ENCODE data around the gene FAM199X.

Gene FAM199X

DNA sequence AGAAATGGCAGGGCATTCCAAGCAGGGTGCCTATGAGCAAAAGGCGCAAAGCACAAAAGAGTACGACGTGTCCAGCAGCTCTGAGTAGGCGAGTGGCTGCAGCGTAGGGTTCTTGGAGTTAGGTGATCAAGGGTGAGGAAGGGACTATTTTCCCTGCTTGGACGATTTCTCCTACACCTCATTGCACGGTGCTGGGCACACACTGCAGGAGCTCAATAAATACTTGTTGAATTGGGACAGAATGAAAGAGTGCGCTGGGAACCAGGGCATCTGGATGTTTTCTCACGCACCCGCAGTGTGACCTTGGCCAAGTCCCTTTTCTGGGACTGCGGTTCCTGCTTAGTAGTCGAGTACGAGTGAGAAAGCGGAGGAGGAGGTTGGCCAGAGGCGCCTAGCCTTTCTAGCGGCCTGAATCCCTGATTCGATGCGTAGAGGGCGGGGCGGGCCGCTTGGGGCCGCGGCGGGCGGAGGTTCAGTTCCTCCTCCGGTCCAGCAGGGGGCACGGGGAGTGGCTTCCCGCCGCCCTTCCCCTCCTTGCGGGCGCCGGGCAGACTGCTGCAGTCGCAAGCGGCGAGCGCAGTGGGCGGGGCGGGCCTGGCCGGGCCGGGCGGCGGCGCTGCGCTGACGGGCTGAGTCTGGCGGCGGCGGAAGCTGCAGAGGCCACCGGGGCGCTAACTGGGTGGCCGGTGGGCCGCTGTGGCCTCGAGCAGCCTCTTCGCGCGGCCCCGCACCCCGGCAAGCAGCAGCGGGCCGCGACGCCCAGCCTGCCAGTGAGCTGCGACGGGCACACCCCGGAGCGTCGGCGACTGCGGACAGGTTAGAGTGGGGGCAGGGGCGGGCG lies at the start of gene FAM199X:
Gene FAM199X (plus strand): TSS at position 560 of the 841 bp plus-strand sequence. CDS start 333 bp downstream, outside the sequence.
- peak; percentile 67 to 86 for DNase-seq

DNA sequence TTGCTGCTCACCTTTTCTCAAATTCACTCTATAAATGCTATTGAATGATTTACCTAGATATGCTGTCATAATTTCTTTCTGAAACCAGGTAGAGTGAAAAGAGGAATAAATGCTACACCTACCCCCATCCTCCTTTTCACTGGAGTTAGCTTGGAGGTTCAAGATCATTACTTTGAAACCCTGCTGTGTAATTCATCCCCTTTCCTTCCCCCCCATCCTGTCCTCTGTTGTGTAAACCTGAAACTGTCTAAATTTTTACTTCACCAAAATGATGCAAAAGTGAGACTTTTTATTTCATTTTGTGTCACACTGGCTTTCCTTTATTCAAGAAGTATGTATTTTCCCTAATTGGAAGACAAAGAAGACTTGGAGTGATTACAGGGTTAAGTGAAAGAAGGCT lies 48.5 kb upstream of the FAM199X start:
- DNase-seq = no peak

DNA sequence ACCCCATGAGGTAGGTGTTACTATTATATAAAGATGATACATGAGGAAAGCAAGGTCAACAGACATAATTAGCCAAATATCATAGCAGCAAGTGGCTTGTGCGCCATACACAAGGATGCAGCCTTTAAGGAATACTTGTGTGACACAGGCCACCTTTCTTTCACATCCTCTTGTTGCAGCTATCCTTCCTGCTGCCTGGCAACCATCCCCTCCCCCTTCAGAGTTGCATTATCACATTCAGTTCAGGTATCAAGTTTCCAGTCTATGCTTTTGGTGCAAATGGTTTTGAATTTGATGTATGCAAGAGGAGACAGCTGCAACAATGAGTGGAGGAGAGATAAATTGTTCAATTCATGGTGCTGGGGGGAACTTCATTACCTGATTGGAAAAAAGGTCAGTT lies 47.5 kb upstream of the FAM199X start:
- peak in 1 of 2 experiments; percentile 30 for DNase-seq

DNA sequence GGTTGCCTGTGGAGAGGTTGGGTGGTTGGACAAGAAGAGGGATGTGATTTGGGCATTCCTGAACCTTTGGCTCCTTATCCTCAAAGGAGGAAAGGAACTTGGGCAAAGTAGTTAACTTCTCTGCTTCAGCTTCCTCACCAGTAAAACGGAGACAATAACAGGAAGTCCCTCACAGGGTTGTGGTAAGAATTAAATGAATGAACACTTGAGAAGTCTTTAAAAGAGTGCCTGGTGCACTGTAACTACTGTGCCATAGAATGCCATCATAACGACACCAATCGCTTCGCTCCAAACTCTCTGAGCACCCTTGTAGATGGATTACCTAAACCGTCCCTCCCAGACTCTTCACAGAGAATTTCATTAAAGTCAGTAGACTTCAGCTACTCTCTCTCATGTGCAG lies 43.4 kb upstream of the FAM199X start:
- DNase-seq = no peak

DNA sequence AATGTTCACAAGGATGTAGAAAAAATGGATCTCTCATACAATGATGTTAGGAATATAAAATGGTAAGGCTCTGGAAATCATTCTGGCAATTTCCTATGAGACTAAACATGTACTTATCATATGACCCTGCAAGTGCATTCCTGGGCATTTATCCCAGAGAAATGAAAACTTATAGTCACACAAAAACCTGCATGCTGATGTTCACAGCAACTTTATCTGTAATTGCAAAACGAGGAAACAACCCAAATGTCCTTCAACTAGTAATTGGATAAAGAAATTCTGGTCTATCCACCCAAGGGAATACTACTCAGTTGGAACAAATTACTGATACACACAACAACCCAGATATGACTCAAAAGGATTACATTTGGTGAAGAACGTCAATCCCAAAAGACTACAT lies 39.4 kb upstream of the FAM199X start:
- no peak for DNase-seq

DNA sequence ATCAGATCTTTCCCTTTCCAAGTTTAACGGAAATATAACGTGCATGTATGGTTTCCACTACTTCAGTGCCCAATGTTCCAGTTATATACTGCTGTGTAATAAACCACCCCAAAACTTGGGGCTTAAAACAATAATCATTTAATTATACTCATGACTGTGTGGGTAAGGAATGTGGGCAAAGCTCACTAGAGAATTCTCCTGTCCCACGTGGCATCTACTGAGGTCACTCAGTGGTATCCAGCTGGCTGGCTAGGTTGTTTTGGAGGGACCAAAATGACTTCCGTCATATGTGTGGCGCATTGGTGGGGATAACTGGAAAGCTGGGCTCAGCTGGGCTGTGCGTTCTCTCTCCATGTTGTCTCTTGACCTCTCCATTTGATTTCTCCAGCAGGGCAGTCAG lies 35.4 kb upstream of the FAM199X start:
- no peak for DNase-seq

DNA sequence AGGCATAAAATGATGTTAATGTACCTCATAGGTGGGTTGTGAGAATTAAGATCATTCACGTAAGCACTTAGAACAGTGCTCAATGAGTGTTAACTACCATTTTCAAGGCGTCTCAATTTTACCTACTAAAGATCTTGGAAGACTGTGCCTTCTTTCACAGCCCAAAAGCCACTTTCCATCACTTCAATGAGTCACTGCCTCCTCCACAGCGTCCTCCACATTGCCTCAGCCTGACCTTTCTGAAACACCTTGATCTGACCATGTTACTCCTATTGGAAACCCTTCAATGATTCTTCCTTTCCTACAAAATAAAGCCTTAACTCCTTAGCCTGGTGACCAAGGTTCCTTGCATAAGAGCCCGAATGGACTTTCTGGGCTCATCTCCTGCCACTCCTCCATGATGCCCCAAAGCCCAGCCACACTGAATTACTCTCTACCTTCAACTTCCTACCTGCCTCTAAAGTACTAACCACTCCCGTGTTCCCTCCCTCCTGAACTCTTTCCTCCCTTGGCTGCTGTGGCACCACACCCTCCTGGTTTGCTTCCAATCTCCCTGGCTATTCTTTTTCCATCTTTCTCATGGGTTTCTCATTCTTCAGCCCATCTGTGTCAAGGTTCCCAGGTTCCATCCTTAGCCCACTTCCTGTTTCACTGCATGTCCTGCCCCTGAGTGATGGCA lies 31.5 kb upstream of the FAM199X start:
- DNase-seq = no peak

DNA sequence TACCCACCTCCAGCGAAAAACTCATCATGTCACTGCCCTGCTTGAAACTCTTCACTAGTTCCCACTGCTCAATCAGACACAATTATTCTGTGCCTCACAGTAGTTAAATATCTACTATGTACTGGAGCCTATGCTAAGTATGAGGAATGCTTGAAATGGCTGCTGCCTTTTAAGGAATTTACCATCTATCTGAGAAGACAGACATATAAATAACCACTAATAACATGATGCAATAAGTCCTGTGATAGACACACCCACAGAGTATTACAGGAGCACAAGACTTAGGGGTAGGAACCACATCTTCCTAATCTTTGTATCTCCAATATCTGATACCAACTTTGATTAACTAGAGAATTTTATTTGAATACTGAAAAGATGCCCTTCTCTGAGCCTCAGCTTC lies 30.6 kb upstream of the FAM199X start:
- DNase-seq = no peak

DNA sequence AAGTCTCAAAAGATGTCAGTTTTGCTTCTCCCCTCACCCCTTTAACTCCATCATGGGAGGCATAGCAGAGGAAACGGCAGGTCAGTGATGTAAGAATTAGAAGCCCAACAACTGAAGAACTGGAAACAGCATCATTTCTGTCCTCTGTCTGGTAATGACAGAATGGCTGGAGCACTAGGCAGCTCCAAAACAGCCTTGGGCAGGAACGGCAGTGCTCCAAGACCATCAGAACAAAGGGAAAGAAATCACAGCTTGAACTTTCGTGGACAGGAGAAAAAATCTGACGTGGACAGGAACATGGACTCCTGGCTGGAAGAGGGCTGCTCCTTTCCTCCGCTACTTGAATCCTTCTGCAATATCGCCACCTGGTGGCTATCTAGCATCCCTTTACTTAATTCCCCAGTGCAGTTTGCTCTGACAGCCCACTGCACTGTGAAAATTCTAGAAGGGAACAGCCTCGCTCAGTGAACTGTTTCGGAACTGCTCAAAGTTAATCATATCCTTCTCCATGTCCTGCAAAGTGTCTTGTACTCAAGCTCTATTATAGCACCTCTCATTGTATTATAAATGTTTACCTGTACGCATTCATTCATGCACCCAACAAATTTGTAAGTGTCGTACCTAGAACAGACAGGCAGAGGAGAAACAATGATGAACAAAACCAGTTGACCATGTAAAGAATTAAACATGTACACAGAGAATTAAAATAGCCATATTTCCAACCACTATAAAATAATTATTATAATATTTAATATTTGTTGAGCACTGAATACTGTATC lies 29.8 kb upstream of the FAM199X start:
- peak; percentile 42 to 79 for DNase-seq

DNA sequence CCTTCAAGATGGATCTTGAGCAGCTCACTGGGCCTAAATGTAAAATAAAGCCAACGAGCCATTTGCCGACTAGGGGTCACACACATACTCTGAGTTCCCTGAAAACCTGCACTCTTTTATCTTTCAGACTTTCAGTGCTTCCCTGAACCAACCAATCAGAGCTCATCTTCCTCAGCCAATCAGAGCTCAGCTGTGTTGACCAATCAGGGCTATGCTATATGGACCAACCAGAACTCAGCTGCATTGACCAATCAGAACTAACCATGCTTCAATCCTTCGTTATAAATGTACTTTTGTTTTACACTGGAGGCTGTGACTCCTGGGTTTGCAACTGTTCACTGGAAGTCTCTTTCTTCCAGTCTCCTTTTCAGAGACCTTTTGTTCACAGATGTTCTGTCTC lies 28.8 kb upstream of the FAM199X start:
- no peak for DNase-seq

DNA sequence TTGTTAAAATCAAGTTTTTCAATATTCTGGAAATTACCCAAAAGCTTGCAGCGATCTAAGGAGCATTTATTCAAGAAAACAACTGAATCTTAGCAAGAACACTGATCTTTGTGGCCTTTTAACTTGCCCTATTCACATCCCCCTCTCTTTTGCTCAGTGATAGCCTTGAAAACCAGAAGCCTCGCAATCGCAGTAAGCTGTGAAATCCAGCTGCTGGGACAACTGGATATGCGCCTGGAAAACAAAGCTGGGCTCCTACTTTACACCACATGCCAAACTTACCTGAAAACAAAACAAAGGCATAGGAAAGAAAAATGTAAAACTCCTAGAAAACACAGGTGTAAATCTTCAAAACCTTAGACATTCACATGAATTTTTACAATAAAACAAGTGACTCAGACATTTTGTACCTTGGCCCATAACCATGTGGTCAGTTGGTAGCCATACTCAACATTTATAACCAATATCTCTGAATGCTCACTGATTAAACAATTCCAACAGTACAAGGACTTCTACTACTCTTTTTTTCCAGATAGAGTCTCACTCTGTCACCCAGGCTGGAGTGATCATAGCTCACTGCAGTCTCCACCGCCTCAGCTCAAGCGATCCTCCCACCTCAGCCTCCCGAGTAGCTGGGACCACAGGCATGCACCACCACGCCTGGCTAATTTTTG lies 25.0 kb upstream of the FAM199X start:
- no peak for DNase-seq

DNA sequence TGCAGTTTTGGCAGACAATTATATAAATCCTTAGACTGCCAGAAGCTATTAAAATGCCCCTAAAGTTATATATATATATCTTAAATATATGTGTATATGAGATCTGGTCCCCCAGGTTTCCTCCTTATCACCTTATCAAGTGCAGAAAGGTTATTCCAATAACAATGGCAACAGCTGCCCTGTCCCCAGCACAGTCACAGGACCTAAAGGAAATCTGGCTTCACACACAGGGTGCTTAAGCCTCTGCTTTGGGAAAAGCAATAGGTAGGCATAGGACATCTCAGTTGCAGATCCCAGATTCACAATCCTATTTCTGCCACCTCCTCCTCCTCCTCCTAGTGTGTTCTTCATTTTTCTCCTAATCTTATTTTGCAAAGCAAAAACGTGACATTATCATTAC lies 15.2 kb upstream of the FAM199X start:
- DNase-seq = no peak

DNA sequence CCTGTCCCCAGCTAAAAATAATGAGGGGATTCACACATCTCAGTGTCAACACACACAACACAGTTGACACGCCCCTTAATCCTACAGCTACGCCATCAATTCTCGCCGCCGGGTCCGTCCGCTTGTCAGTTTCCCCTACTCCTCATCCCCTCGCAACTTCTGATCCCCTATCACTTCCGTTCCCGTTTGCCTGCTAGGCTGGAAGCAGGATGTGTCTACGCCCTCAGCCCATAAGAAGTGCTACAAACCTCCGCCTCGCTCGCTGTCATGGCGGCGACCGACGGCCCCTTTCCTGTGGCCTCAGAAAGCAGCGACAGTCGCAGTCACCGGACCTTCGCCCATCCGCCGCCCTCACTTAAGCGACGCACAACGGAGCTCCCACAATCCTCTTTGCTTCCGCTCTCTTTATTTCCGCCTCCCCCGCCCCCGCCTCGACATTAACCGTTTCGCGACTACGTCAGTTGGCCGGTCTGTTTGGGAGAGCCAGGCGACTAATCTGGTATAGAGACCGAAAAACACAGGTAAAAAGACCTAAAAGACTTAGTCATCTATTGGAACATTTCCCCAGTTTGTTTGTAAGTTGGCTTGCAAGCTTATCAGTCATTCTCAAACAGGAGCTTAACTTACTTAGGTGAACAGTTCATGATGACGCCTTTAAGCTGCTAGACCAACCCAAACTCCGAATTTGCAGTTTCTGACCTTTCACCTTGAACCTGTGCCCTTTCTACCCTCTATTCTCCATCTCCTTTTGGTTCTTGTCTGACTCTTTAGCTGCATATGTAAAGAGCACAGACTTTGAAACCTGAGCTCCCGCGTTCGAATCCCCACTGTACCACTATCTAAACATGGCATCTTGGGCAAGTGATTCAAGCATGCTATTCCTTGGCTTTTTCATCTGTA lies 9.4 kb upstream of the FAM199X start, which contains the start of gene SLC25A53:
Gene SLC25A53 (minus strand): TSS at position 380 of the 900 bp plus-strand sequence. CDS start 51,752 bp downstream, outside the sequence.
- DNase-seq = peak; percentile 81 to 83

DNA sequence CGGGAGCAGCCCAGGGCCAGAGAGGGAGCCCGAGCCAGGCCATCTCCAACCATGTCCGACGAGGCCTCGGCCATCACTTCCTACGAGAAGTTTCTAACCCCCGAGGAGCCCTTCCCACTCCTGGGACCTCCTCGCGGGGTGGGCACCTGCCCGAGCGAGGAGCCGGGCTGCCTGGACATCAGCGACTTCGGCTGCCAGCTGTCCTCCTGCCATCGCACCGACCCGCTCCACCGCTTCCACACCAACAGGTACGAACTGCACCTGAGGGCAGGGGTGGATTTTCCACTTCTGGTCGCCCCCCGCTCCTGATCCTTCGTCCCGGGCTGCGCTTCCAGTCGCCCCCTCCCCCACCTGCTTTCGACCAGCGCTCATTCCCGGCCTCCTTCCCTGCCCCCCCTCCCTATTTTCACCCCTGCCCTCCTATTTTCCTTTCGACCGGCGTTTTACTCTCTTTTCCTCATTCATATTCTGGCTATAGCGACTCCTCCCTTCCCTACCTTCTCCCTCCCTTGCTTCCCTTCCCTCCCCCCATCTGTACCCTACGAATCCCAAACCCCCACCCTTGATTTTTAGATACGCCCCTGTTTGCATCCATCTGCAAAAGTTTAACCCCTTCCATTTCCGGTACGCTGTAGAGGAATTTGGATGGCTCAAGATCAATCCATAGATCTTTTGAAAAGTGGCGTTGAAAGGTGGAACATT lies 633 bp downstream of the FAM199X start:
- no peak for DNase-seq

DNA sequence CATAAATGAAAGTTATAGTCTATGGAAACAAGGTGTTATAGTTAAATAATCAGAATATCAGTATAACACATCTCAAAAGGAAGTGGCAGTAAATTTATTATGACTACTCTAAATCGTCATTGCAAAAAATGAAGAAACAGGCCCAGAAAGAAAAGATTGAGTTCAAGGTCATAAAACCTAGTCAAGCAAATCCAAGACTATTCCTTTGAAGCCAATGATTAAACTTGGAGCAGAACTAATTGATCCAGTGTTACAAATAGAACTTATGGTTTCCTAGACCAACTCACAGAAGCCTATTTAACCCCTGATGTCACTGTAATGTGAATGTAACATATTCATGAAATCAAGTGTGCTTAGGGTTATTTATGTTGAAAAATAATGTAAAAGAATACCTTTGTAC lies 1.9 kb downstream of the FAM199X start:
- no peak for DNase-seq

DNA sequence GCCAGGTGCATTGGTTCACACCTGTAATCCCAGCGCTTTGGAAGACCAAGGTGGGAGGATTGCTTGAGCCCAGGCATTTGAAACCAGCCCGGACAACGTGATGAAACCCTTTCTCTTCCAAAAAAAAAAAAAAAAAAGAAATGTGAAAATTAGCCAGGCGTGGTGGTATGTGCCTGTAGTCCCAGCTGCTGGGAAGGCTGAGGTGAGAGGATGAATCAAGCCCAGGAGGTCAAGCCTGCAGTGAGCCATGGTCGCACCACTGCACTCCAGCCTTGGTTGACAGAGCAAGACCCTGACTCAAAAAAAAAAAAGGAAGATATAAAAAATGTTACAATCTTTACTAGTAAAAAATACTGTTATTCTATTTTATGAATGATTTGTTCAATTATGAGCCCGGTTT lies 5.9 kb downstream of the FAM199X start:
- no peak for DNase-seq

DNA sequence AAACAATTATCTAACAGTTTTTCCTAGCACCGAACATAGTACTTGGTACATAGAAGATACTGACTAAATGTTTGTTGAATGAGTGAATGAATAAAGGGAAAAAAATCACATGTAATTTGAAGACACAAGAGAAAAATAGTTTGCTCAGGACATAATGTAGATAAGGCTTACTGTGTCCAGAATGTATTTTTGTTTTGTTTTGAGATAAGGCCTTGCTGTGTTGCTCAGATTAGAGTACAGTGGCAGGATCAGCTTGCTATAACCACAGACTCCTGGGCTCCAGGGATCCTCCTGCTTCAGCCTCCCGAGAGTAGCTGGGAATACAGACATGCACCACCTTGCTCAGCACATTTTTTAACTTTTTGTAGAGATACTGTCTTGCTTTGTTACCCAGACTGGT lies 6.5 kb downstream of the FAM199X start:
- no peak for DNase-seq

DNA sequence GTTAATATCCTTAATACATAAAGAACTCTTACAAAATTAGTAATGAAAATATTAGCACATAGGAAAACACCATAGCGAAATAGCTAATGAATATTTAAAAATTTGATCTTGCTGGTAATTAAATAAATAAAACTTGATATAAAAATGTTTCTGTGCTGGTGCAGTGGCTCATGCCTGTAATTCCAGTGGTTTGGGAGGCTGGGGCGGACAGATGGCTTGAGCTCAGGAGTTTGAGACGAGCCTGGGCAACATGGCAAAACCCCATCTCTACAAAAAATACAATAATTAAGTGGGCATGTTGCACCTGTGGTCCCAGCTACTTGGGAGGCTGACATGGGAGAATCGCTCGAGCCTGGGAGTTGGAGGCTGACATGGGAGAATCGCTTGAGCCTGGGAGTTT lies 7.6 kb downstream of the FAM199X start:
- DNase-seq = no peak

DNA sequence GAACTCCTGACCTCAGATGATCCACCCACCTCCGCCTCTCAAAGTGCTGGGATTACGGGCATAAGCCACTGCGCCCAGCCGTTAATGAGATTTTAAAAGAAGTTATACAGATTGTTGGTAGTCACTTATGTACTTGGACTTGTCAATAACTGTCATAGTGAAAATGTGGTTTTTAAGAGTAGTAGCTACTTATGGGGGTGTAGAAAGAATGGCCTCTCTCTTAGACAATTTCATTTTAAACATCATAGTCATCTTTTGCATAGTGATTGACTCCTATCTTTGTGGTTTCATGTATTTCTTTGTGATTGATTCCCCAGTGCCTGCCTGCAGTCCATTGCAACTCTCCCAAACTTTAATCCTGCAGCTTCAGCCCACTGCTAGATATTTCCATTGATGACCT lies 17.4 kb downstream of the FAM199X start:
- no peak for DNase-seq

DNA sequence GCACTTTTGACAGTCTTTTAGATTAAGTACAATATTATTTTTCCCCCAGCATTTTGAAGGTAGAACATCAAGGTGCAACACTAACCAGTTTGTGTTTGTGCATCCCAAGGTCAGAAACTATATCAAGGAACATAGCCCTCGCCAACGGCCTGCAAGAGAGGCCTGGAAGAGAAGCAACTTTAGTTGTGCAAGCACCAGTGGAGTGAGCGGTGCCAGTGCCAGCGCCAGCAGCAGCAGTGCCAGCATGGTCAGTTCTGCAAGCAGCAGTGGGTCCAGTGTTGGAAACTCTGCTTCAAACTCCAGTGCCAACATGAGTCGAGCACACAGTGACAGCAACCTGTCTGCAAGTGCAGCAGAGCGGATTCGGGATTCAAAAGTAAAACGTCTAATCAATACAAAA lies 21.7 kb downstream of the FAM199X start:
- DNase-seq = no peak

DNA sequence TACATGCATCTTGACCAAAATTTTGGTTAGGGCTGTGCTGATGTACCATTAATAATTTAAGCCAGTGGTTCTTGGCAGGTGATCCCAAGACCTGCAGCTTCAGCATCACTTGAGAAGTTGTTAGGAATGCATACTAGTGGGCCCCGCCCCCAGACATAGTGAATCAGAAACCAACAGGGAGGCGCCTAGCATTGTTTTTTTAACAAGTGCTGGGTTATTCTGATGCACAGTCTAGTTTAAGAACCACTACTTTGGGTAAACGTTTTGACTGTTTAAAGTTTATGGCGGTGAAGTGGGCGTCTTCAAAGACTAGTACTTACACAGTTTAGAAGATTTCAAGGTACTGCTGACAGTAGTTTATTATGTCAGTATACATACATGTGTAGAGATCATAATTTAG lies 23.6 kb downstream of the FAM199X start:
- no peak for DNase-seq
